ENCODE results near the gene C21orf58.

Gene C21orf58

GRCh38 chr21:46295177-46295770 is 28.4 kb downstream of the C21orf58 start:
- ChIA-PET POLR2A (no interaction called here), CTCF (interaction anchor here (1.4 kb wide), 3 partner anchors 10 to 100 kb away, joined by 3 to 4 read pairs (median 3); partner anchors contain the start of genes MCM3AP and YBEY)
- DNase-seq (ENCODE audit: extremely low spot score): no peak
- no peak for TF ChIP-seq CTCF (IDR thresholded peaks at IDR 0.05; ENCODE audit: control extremely low read depth, extremely low read depth, low read depth, missing control alignments)

GRCh38 chr21:46294647-46295176 is 29.0 kb downstream of the C21orf58 start:
- DNase-seq (ENCODE audit: extremely low spot score): peak; percentile 64
- TF ChIP-seq CTCF (IDR thresholded peaks at IDR 0.05; ENCODE audit: control extremely low read depth, extremely low read depth, low read depth, missing control alignments): no peak
- POLR2A ChIA-PET: no interaction called here
- CTCF ChIA-PET: interaction anchor here (1.4 kb wide), 1 partner anchor 9 kb away, joined by 4 read pairs; the partner anchor contains the start of genes MCM3AP and YBEY

GRCh38 chr21:46291561-46291960 is 32.1 kb downstream of the C21orf58 start:
- POLR2A ChIA-PET: interaction anchor here (0.6 kb wide), 1 partner anchor 53 kb away, joined by 4 read pairs; no protein-coding TSS in a partner anchor
- no peak for DNase-seq (ENCODE audit: extremely low spot score)

GRCh38 chr21:46289655-46290179 is 34.0 kb downstream of the C21orf58 start:
- POLR2A ChIA-PET: no interaction called here
- CTCF ChIA-PET: no interaction called here
- DNase-seq (ENCODE audit: extremely low spot score): no peak
- no peak for TF ChIP-seq CTCF (IDR thresholded peaks at IDR 0.05; ENCODE audit: control extremely low read depth, extremely low read depth, low read depth, missing control alignments)

More at GRCh38 chr21:46291561-46291960, 32.1 kb downstream of the C21orf58 start:
- TF ChIP-seq CTCF (IDR thresholded peaks at IDR 0.05; ENCODE audit: control extremely low read depth, extremely low read depth, low read depth, missing control alignments): no peak
- CTCF ChIA-PET: no interaction called here

GRCh38 chr21:46287541-46287940 is 36.1 kb downstream of the C21orf58 start:
- DNase-seq (ENCODE audit: extremely low spot score): no peak
- TF ChIP-seq CTCF (IDR thresholded peaks at IDR 0.05; ENCODE audit: control extremely low read depth, extremely low read depth, low read depth, missing control alignments): no peak
- POLR2A ChIA-PET: no interaction called here
- CTCF ChIA-PET: no interaction called here

GRCh38 chr21:46286648-46287002 is 37.0 kb downstream of the C21orf58 start:
- ChIA-PET CTCF (no interaction called here), POLR2A (no interaction called here)
- TF ChIP-seq CTCF (IDR thresholded peaks at IDR 0.05; ENCODE audit: control extremely low read depth, extremely low read depth, low read depth, missing control alignments): no peak
- no peak for DNase-seq (ENCODE audit: extremely low spot score)

Measured in GM10248 (cell line).